ENCODE measurements around the gene KRTCAP2.

KRTCAP2 gene

GRCh38 chr1:155210314-155211104 lies 37.4 kb upstream of the KRTCAP2 start:
- POLR2A ChIA-PET, result interaction anchor here (1.6 to 4.3 kb wide), 2 partner anchors 16 to 17 kb away, joined by 4 to 45 read pairs; no protein-coding TSS in a partner anchor
- no peak for TF ChIP-seq CTCF (IDR thresholded peaks at IDR 0.05; ENCODE audit: insufficient read depth, low read length, missing control alignments)
- CTCF ChIA-PET, result interaction anchor here (1.0 to 9.4 kb wide), 5 partner anchors 8 to 40 kb away, joined by 5 to 144 read pairs (median 62); no protein-coding TSS in a partner anchor
- no peak for DNase-seq (ENCODE audit: low read depth, low spot score)
- no peak overlapping the region for H3K4me3 ChIP-seq (ENCODE audit: low read depth, low read length)

DNA sequence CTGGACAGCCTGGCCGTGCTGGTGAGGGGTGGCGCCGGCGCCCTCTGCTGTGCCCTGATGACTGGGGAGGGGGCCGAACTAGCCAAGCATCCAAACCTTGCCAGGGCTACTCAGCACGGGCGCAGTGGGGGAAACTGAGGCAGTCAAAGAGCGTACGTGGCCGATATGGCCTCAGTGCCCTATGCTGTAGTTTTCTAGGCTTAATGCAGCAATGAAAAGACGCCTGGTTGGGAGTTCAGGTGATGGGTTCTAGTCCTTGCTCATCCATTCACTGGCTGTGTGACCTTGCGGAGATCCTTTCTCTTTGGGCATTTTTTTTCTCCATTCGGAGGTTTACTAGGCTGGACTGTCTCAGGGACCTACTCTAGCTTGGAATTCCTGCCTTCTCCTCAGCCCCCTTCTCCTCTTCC lies 36.2 kb upstream of the KRTCAP2 start:
- ChIA-PET CTCF (interaction anchor here (1.1 to 9.4 kb wide), 7 partner anchors 10 to 113 kb away, joined by 3 to 144 read pairs (median 8); partner anchors contain the start of gene KRTCAP2), POLR2A (interaction anchor here (0.6 to 4.3 kb wide), 5 partner anchors 9 to 932 kb away, joined by 3 to 45 read pairs (median 4); no protein-coding TSS in a partner anchor)
- no peak for DNase-seq (ENCODE audit: low read depth, low spot score)
- TF ChIP-seq CTCF (IDR thresholded peaks at IDR 0.05; ENCODE audit: insufficient read depth, low read length, missing control alignments), result no peak
- peak overlapping the region; percentile 89 for H3K4me3 ChIP-seq (ENCODE audit: low read depth, low read length)

DNA sequence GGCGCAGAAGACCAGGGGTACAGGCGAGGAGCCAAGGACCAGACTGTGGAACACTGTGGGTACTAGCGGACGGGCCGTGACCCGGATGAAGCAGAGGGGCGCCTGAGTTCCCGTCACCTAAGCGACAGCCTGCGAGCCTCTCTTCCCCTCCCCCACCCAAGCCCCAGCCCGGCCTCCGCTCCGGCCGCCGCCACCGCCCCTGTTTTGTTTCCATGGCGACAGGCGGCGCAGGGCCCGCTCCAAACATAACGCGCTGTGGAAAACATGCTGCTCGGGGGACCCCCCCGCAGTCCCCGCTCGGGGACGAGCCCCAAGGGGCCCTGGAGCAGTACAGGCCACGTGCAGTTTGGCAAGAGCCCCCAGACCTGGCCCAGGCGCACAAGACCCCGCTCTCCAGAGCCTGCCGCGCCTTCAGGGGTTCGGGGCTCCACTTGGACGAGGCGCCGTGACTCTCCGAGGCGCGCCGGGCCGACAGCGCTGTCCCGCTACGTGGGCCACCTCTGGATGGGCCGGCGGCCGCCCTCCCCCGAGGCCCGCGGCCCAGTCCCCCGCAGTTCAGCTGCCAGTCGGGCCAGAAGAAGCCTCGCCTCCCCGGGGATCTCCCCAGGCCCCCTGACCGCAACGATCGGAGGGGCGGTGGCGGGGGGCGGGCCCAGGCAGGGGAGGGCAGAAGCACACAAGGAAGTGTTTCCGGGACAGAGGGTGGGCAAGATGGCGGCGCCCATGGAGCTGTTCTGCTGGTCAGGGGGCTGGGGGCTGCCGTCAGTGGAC lies 35.6 kb upstream of the KRTCAP2 start, which contains the start of gene MTX1:
TSS of gene MTX1 (plus strand) at position 155 of the 771 bp plus-strand sequence. CDS start at position 265, 110 bp downstream.
- TF ChIP-seq CTCF (IDR thresholded peaks at IDR 0.05; ENCODE audit: insufficient read depth, low read length, missing control alignments), result no peak

GRCh38 chr1:155207806-155208540 lies 34.9 kb upstream of the KRTCAP2 start, which contains the start of gene THBS3:
THBS3 (minus strand) TSS chr1:155207897; CDS start chr1:155207876, 21 bp downstream.
- POLR2A ChIA-PET, result interaction anchor here (0.6 to 4.3 kb wide), 9 partner anchors 10 to 175 kb away, joined by 3 to 45 read pairs (median 4); partner anchors contain the start of gene SCAMP3
- TF ChIP-seq CTCF (IDR thresholded peaks at IDR 0.05; ENCODE audit: insufficient read depth, low read length, missing control alignments), result no peak
- CTCF ChIA-PET, result interaction anchor here (0.6 to 9.4 kb wide), 14 partner anchors 11 to 118 kb away, joined by 3 to 144 read pairs (median 6); partner anchors contain the start of genes FDPS, KRTCAP2 and TRIM46
- peak within 1 kb of the TSS; percentile 89 for H3K4me3 ChIP-seq (ENCODE audit: low read depth, low read length)
- no peak for DNase-seq (ENCODE audit: low read depth, low spot score)

More for the DNA sequence above, 35.6 kb upstream of the KRTCAP2 start, which contains the start of gene MTX1:
- H3K4me3 ChIP-seq (ENCODE audit: low read depth, low read length), result peak within 1 kb of the TSS; percentile 89
- no peak for DNase-seq (ENCODE audit: low read depth, low spot score)
- POLR2A ChIA-PET, result interaction anchor here (0.6 to 4.3 kb wide), 7 partner anchors 10 to 53 kb away, joined by 3 to 45 read pairs (median 4); partner anchors contain the start of gene SCAMP3
- CTCF ChIA-PET, result interaction anchor here (0.6 to 9.4 kb wide), 10 partner anchors 13 to 117 kb away, joined by 3 to 144 read pairs (median 16); partner anchors contain the start of genes KRTCAP2 and TRIM46

DNA sequence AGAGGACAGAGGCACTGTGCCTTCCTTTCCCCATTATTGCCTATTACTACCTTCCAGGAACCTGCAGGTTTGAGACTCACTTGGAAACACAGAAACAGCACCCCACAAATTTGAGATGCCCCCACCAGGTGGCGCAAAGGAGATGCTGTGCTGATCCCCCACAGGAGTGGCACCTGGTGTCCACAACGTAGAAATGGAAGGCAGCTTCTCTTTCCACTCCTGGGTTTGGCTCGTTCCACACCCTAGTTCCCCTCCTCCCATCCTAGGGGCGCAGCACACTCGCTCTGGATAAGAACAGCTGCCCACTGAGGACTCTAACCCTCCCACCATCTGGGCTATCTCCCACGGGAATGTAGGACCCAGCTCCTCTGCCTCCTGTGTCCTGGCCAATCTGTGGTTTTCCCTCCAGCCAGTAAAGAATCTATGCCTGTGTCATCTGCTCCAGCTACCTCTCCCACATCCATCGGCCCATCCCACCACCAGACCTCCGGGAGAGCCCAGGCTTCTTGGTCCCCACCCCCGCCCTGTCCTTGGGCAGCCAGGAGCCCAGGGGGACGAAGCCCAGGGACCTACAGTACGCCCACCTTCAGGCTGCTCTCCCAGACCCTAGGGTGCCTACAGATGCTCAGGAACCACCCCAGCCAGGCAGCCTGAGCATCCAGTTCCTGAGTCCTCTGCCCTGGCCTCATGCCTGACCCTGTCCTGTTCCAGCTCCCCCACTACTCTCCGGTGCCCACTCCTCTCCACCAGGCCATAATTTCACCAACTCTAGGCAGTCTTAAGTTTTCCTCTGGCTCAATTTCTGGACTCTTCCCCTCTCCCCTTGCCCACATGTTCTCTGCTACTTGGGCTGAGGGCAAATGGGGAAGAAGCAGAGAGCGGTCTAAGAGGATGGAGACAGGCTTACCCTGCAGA lies 34.0 kb upstream of the KRTCAP2 start:
- ChIA-PET CTCF (interaction anchor here (0.6 to 9.4 kb wide), 27 partner anchors 9 to 441 kb away, joined by 3 to 144 read pairs (median 6); partner anchors contain the start of genes ENTREP3, FDPS, KRTCAP2 and TRIM46), POLR2A (interaction anchor here (0.6 to 4.3 kb wide), 8 partner anchors 11 to 176 kb away, joined by 3 to 45 read pairs (median 4); partner anchors contain the start of gene ENTREP3)
- no peak for DNase-seq (ENCODE audit: low read depth, low spot score)
- H3K4me3 ChIP-seq (ENCODE audit: low read depth, low read length), result peak overlapping the region; percentile 89
- peak; percentile 90 for TF ChIP-seq CTCF (IDR thresholded peaks at IDR 0.05; ENCODE audit: insufficient read depth, low read length, missing control alignments)
